Activated CD8-positive, alpha-beta memory T cell treated with anti-CD3 and anti-CD28 coated beads, Interleukin-2, amount 50 U/mL, for 48 hours (primary cell): ENCODE measurements around the gene RPUSD1.
"Not testable (repeated sequence)": the region's sequence is repeated elsewhere in the genome, so short reads cannot be mapped to it uniquely, and the experiment has no call there.

ENCODE experiments used
- DNase-seq: peaks from one replicate; pipeline ENCODE4 v3.0.0-alpha.2; 2020

The RPUSD1 gene

GRCh38 chr16:782258-782657, 5.9 kb downstream of the RPUSD1 start:
- DNase-seq = no peak

GRCh38 chr16:781346-782010, 6.7 kb downstream of the RPUSD1 start:
- no peak for DNase-seq

GRCh38 chr16:780296-780695, 7.9 kb downstream of the RPUSD1 start:
- DNase-seq = no peak

- no peak for DNase-seq
Observed at GRCh38 chr16:779561-779960, 8.6 kb downstream of the RPUSD1 start.

GRCh38 chr16:778909-779527, 9.2 kb downstream of the RPUSD1 start:
- DNase-seq = no peak

- no peak for DNase-seq
Observed at GRCh38 chr16:778447-778846, 9.7 kb downstream of the RPUSD1 start.

GRCh38 chr16:777826-778225, 10.4 kb downstream of the RPUSD1 start:
- no peak for DNase-seq

- DNase-seq = no peak
Observed at GRCh38 chr16:776824-777223, 11.4 kb downstream of the RPUSD1 start.

GRCh38 chr16:776298-776697, 11.9 kb downstream of the RPUSD1 start:
- DNase-seq = not testable (repeated sequence)

GRCh38 chr16:775236-775796, 12.9 kb downstream of the RPUSD1 start:
- no peak for DNase-seq

- DNase-seq = no peak
Observed at GRCh38 chr16:774086-775001, 13.8 kb downstream of the RPUSD1 start.

GRCh38 chr16:772959-773358, 15.2 kb downstream of the RPUSD1 start:
- no peak for DNase-seq

- DNase-seq = no peak
Observed at GRCh38 chr16:770411-770810, 17.8 kb downstream of the RPUSD1 start.

- no peak for DNase-seq
Observed at GRCh38 chr16:769934-770333, 18.2 kb downstream of the RPUSD1 start.

- DNase-seq = no peak
Observed at GRCh38 chr16:769184-769784, 18.9 kb downstream of the RPUSD1 start.

- DNase-seq = no peak
Observed at GRCh38 chr16:768428-768827, 19.8 kb downstream of the RPUSD1 start.

GRCh38 chr16:767743-768235, 20.4 kb downstream of the RPUSD1 start:
- DNase-seq = no peak

GRCh38 chr16:766820-767640, 21.2 kb downstream of the RPUSD1 start:
- DNase-seq = no peak

GRCh38 chr16:766008-766819, 22.0 kb downstream of the RPUSD1 start:
- DNase-seq = no peak

GRCh38 chr16:765488-765865, 22.7 kb downstream of the RPUSD1 start:
- DNase-seq = no peak

- no peak for DNase-seq
Observed at GRCh38 chr16:764848-765487, 23.2 kb downstream of the RPUSD1 start.
